AG04449 (cell line): ENCODE results near the gene PRAMEF13.
"Not testable (repeated sequence)": the region's sequence is repeated elsewhere in the genome, so short reads cannot be mapped to it uniquely, and the experiment has no call there.

ENCODE experiments used
- CTCF ChIA-PET: fragments of 350-600 bp; formaldehyde crosslinking; extraction: SDS; loops from one replicate; lab custom pipeline; 2021; ENCODE audit warnings: antibody characterized with exemption; lab: Yijun Ruan, JAX
- POLR2A ChIA-PET: fragments of 400-600, 350-600 bp; formaldehyde crosslinking; extraction: SDS; loops from one replicate; lab custom pipeline; 2020; ENCODE audit warnings: antibody characterized with exemption, inconsistent platforms; lab: Yijun Ruan, JAX
- DNase-seq: peaks from one replicate; pipeline ENCODE4 v3.0.0-alpha.2; 2010; ENCODE audit warnings: low read depth, low spot score
- H3K4me3 ChIP-seq: 2 replicates; pipeline ENCODE4 v1.5.1; 2011; ENCODE audit warnings: low read depth, mild to moderate bottlenecking, control low read depth, low read length

The PRAMEF13 gene, protein sequence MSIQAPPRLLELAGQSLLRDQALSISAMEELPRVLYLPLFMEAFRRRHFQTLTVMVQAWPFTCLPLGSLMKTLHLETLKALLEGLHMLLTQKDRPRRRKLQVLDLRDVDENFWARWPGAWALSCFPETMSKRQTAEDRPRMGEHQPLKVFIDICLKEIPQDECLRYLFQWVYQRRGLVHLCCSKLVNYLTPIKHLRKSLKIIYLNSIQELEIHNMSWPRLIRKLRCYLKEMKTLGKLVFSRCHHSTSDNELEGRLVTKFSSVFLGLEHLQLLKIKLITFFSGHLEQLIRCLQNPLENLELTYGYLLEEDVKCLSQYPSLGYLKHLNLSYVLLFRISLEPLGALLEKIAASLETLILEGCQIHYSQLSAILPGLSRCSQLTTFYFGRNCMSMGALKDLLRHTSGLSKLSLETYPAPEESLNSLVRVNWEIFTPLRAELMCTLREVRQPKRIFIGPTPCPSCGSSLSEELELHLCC

DNA sequence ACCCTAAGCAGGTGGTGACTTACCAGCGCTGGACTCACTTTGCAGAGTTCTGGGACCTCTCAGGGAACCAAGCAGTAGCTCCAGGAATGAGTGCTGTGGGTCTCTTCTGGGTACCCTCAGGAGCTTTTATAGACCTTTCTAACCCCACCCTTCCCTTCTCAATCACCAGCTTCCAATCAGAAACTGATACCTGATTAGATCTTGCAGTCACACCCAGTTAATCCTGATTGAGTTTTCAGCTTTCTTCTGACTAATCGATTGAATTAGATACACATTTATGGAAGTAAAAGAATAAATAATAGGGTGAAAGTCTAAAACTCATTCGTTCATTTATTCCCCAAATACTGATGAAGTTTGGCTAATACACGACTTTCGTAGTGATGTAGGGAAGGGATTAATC lies at the start of gene PRAMEF13:
Gene PRAMEF13, minus strand, starts transcription at position 101 of the 400 bp plus-strand sequence. CDS start 1,820 bp downstream, outside the sequence.
- CTCF ChIA-PET, POLR2A ChIA-PET, H3K4me3 ChIP-seq, DNase-seq: not testable (repeated sequence)

DNA sequence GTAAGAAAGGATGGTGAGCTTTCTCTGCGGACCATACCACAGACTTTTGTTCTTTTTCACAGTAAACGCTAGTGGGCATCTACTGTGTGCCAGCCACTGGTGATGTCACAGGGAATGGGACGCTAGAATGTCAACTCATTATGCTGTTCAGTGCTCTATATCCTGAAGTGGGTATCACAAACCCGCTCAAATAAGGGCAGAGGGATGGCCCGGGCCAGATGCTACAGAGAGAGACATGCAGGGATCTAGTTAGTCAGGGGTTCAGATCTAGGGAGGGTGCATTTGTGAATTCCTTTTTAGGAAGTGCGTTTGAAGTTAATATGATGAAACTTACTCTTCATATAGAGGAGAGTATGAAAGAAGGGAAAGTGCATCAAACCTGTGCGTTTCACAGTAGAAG lies 45.9 kb upstream of the PRAMEF13 start:
- CTCF ChIA-PET, DNase-seq, H3K4me3 ChIP-seq, POLR2A ChIA-PET: not testable (repeated sequence)

DNA sequence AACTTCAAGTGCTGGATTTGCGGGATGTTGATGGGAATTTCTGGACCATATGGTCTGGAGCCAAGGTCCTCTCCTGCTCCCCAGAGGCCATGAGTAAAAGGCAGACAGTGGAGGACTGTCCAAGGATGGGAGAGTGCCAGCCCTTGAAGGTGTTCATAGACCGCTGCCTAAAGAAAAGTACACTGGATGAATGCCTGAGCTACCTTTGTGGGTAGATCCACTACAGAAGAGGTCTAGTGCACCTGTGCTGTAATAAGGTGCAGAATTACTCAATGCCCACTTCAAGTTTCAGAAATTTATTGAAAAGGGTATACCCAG lies 45.3 kb upstream of the PRAMEF13 start:
- POLR2A ChIA-PET, DNase-seq, CTCF ChIA-PET, H3K4me3 ChIP-seq: not testable (repeated sequence)

DNA sequence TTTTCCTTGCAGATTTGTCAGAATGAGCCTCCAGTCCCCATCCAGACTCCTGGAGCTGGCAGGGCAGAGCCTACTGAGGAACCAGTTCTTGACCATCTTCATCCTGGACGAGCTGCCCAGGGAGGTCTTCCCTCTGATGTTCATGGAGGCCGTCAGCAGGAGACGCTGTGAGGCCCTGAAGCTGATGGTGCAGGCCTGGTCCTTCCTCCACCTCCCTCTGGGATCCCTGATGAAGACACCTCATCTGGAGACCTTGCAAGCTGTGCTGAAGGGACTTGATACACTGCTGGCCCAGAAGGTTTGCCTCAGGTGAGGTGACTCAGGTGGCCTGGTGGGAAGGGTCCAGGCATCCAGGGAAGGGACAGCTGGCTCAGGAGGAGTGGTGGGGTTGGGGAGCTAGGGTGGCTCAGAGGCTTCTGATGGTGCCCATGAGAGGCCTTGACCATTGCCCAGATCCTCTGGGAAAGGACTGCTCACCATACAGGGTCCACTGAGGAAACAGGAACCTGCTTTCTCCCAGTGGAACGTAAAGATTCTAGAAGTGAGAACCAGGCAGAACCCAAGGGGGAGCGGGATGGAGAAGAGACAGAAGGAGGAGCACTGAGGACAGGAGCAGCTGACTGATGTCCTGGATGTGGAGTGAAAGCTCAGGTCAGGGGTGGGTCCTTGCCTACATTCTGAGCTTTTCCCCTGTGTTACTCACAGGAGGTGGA lies 44.8 kb upstream of the PRAMEF13 start:
- CTCF ChIA-PET, DNase-seq, H3K4me3 ChIP-seq, POLR2A ChIA-PET: not testable (repeated sequence)

- POLR2A ChIA-PET, H3K4me3 ChIP-seq, DNase-seq, CTCF ChIA-PET: not testable (repeated sequence)
Measured at GRCh38 chr1:13243536-13244263, 42.5 kb upstream of the PRAMEF13 start.

GRCh38 chr1:13239633-13240032 lies 38.4 kb upstream of the PRAMEF13 start:
- H3K4me3 ChIP-seq, POLR2A ChIA-PET, CTCF ChIA-PET, DNase-seq: not testable (repeated sequence)

DNA sequence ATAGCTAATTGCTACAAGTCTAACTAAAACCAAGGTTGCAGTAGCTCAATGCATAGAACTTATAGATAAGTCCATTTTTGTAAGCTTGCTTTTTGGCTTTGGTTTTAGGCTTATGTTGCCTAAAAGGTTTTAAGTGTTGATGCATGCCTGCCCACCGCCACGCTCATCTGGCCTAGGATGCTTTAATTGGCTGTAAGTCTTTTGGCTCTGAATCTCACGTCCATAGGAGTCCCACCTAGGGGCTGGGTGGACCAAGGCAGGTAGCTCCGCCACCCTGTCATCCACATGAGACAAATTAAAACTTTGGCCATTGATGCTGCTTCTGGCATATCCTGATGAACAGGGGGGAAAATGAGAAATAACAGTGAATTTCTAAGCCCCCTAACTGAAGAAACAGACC lies 36.4 kb upstream of the PRAMEF13 start:
- H3K4me3 ChIP-seq, CTCF ChIA-PET, POLR2A ChIA-PET, DNase-seq: not testable (repeated sequence)

DNA sequence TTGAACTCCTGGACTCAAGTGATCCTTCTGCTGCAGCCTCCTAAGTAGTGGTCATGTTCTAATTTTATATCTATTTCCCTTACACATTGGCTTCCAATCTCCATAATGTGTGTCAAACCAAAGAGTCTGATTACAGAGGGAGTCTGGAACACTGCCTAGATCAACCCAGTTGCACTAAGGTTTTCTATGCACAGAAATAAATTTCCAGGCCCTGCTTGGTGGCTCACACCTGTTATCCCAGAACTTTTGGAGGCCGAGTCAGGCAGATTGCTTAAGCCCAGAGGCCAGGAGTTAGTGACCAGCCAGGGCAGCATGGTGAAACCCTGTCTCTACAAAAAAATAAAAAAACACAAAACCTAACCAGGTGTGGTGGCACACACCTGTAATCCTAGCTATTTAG lies 32.8 kb upstream of the PRAMEF13 start:
- CTCF ChIA-PET, POLR2A ChIA-PET, H3K4me3 ChIP-seq, DNase-seq: not testable (repeated sequence)

- CTCF ChIA-PET, DNase-seq, H3K4me3 ChIP-seq, POLR2A ChIA-PET: not testable (repeated sequence)
Measured at GRCh38 chr1:13232056-13232455, 30.8 kb upstream of the PRAMEF13 start.

- DNase-seq, CTCF ChIA-PET, POLR2A ChIA-PET, H3K4me3 ChIP-seq: not testable (repeated sequence)
Measured at GRCh38 chr1:13231061-13231750, 30.0 kb upstream of the PRAMEF13 start.

GRCh38 chr1:13230601-13231000 lies 29.4 kb upstream of the PRAMEF13 start:
- DNase-seq, POLR2A ChIA-PET, CTCF ChIA-PET, H3K4me3 ChIP-seq: not testable (repeated sequence)

DNA sequence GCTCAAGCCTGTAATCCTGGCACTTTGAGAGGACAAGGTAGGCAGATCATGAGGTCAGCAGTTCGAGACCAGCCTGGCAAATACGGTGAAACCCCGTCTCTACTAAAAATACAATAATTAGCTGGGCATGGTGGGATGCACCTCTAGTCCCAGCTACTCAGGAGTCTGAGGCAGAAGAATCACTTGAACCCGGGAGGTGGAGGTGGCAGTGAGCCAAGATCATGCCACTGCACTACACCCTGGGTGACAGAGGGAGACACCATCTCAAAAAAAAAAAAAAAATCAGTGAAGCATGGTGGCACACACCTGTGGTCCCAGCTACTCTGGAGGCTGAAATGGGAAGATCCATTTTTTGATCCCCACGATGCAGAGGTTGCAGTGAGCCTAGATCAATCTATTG lies 28.9 kb upstream of the PRAMEF13 start:
- POLR2A ChIA-PET, DNase-seq, H3K4me3 ChIP-seq, CTCF ChIA-PET: not testable (repeated sequence)
